Measurements from ENCODE around the gene RASA3.

The RASA3 gene

GRCh38 chr13:114061047-114061446 is 71.4 kb downstream of the RASA3 start:
- Histone ChIP-seq H4K20me1 (ENCODE audit: insufficient read depth, low read length, poor library complexity, severe bottlenecking) (peaks cover under 1% of the 10 kb centered on the region), H3F3A (ENCODE audit: low read depth) (no peaks in the 10 kb centered on the region), H3K79me2 (ENCODE audit: insufficient read depth, low read length) (peaks cover 71% of the 10 kb centered on the region), H3K36me3 (ENCODE audit: insufficient read depth, low read length) (peaks cover 10% of the 10 kb centered on the region; the same call in 1 of the 2 replicates), H3K4me1 (ENCODE audit: insufficient read depth, low read length, poor library complexity, severe bottlenecking) (peaks cover 35% of the 10 kb centered on the region), H2AFZ (ENCODE audit: low read length) (no peak overlapping the region), H3K9ac (ENCODE audit: low read depth, low read length, poor library complexity, severe bottlenecking) (no peak overlapping the region), H3K9me2 (replicated peaks; ENCODE audit: low read depth, low read length) (no peaks in the 10 kb centered on the region), H3K4me2 (ENCODE audit: low read depth, low read length, poor library complexity, severe bottlenecking) (no peak overlapping the region), H3K4me3 (ENCODE audit: low read length, poor library complexity, severe bottlenecking) (no peak overlapping the region), H3K27me3 (ENCODE audit: insufficient read depth, low read length, poor library complexity, severe bottlenecking) (no peaks in the 10 kb centered on the region), H3K9me3 (ENCODE audit: insufficient read depth, low read depth, low read length) (no peaks in the 10 kb centered on the region)
- TF ChIP-seq EZH2phosphoT487 (IDR thresholded peaks at IDR 0.05; ENCODE audit: borderline replicate concordance) (no peak), CTCF (conservative IDR thresholded peaks at IDR 0.05; ENCODE audit: low read length) (no peak)

GRCh38 chr13:114059946-114060860 is 72.2 kb downstream of the RASA3 start:
- Histone ChIP-seq H3K27me3 (ENCODE audit: insufficient read depth, low read length, poor library complexity, severe bottlenecking) (no peaks in the 10 kb centered on the region), H3K9ac (ENCODE audit: low read depth, low read length, poor library complexity, severe bottlenecking) (no peak overlapping the region), H3K4me2 (ENCODE audit: low read depth, low read length, poor library complexity, severe bottlenecking) (no peak overlapping the region), H3K9me3 (ENCODE audit: insufficient read depth, low read depth, low read length) (no peaks in the 10 kb centered on the region), H2AFZ (ENCODE audit: low read length) (no peak overlapping the region), H3F3A (ENCODE audit: low read depth) (no peaks in the 10 kb centered on the region), H3K36me3 (ENCODE audit: insufficient read depth, low read length) (peaks cover 18% of the 10 kb centered on the region; the same call in 1 of the 2 replicates), H3K79me2 (ENCODE audit: insufficient read depth, low read length) (peaks cover 71% of the 10 kb centered on the region; the same call in 1 of the 2 replicates), H4K20me1 (ENCODE audit: insufficient read depth, low read length, poor library complexity, severe bottlenecking) (no peaks in the 10 kb centered on the region), H3K4me1 (ENCODE audit: insufficient read depth, low read length, poor library complexity, severe bottlenecking) (peaks cover 30% of the 10 kb centered on the region), H3K9me2 (replicated peaks; ENCODE audit: low read depth, low read length) (no peaks in the 10 kb centered on the region), H3K4me3 (ENCODE audit: low read length, poor library complexity, severe bottlenecking) (no peak overlapping the region)
- TF ChIP-seq EZH2phosphoT487 (IDR thresholded peaks at IDR 0.05; ENCODE audit: borderline replicate concordance) (no peak), CTCF (conservative IDR thresholded peaks at IDR 0.05; ENCODE audit: low read length) (no peak)

GRCh38 chr13:114059428-114059827 is 73.0 kb downstream of the RASA3 start:
- Histone ChIP-seq H3K4me3 (ENCODE audit: low read length, poor library complexity, severe bottlenecking) (no peak overlapping the region), H3K4me2 (ENCODE audit: low read depth, low read length, poor library complexity, severe bottlenecking) (no peak overlapping the region), H3K9ac (ENCODE audit: low read depth, low read length, poor library complexity, severe bottlenecking) (no peak overlapping the region), H2AFZ (ENCODE audit: low read length) (no peak overlapping the region), H3F3A (ENCODE audit: low read depth) (no peaks in the 10 kb centered on the region), H3K9me2 (replicated peaks; ENCODE audit: low read depth, low read length) (no peaks in the 10 kb centered on the region), H3K4me1 (ENCODE audit: insufficient read depth, low read length, poor library complexity, severe bottlenecking) (peaks cover 28% of the 10 kb centered on the region), H3K36me3 (ENCODE audit: insufficient read depth, low read length) (peaks cover 26% of the 10 kb centered on the region; the same call in 1 of the 2 replicates), H3K79me2 (ENCODE audit: insufficient read depth, low read length) (peaks cover 71% of the 10 kb centered on the region), H3K27me3 (ENCODE audit: insufficient read depth, low read length, poor library complexity, severe bottlenecking) (no peaks in the 10 kb centered on the region), H3K9me3 (ENCODE audit: insufficient read depth, low read depth, low read length) (no peaks in the 10 kb centered on the region), H4K20me1 (ENCODE audit: insufficient read depth, low read length, poor library complexity, severe bottlenecking) (peaks cover 3% of the 10 kb centered on the region)
- no peak for TF ChIP-seq EZH2phosphoT487 (IDR thresholded peaks at IDR 0.05; ENCODE audit: borderline replicate concordance)
- no peak for TF ChIP-seq CTCF (conservative IDR thresholded peaks at IDR 0.05; ENCODE audit: low read length)
